HEK293 (cell line): ENCODE results near the gene SYNPO2.

ENCODE experiments used
- CTCF ChIA-PET: fragments of 350-600 bp; formaldehyde crosslinking; extraction: SDS; loops from one replicate; lab custom pipeline; 2021; ENCODE audit warnings: antibody characterized with exemption; lab: Yijun Ruan, JAX
- POLR2A ChIA-PET: fragments of 300-600 bp; formaldehyde crosslinking; extraction: SDS; loops from one replicate; lab custom pipeline; 2020; ENCODE audit warnings: antibody characterized with exemption, inconsistent platforms; lab: Yijun Ruan, JAX
- H3K27ac ChIP-seq: fragments of 200-500 bp; sonication (Bioruptor generic); 2 replicates; pipeline ENCODE4 v1.5.1; 2014; ENCODE audit warnings: low read depth, low read length, control low read depth, inconsistent platforms; ENCODE audit errors: extremely low read depth
- H3K36me3 ChIP-seq, 2 experiments: fragments of 200-500 bp in 1 of 2; sonication (Bioruptor generic) in 1 of 2; 1 replicate in 1 of 2; 2 replicates in 1 of 2; pipeline ENCODE4 v1.5.1; 2014 to 2017; ENCODE audit warnings: inconsistent platforms in 2 of 2, low read length in 2 of 2; ENCODE audit not compliant: control insufficient read depth in 2 of 2, insufficient read depth in 1 of 2
- H3K4me1 ChIP-seq: fragments of 200-500 bp; sonication (Bioruptor generic); 2 replicates; pipeline ENCODE4 v1.5.1; 2014; ENCODE audit warnings: mild to moderate bottlenecking, low read length, inconsistent platforms; ENCODE audit not compliant: control insufficient read depth, insufficient read depth
- H3K4me3 ChIP-seq: 2 replicates; pipeline ENCODE4 v1.5.1; 2011; ENCODE audit warnings: low read depth, mild to moderate bottlenecking, control low read depth, low read length, moderate library complexity
- H3K9me3 ChIP-seq: fragments of 200-500 bp; sonication (Bioruptor generic); 2 replicates; pipeline ENCODE4 v1.5.1; 2014; ENCODE audit warnings: low read depth, low read length, inconsistent platforms; ENCODE audit not compliant: control insufficient read depth, insufficient read depth
- BCL11B ChIP-seq: fragments of 450-650 bp; formaldehyde crosslinking; IDR thresholded peaks from 2 replicates; pipeline ENCODE4 v1.5.1; 2016; ENCODE audit warnings: low read depth, missing biosample characterization, missing genetic modification characterization
- FEZF1 ChIP-seq: fragments of 450-650 bp; formaldehyde crosslinking; IDR thresholded peaks from 2 replicates; pipeline ENCODE4 v1.5.1; 2016; ENCODE audit warnings: missing biosample characterization, missing genetic modification characterization
- GFI1B ChIP-seq: fragments of 450-650 bp; formaldehyde crosslinking; IDR thresholded peaks from 2 replicates; pipeline ENCODE4 v1.5.1; 2016; ENCODE audit warnings: missing biosample characterization, missing genetic modification characterization
- HOXD13 ChIP-seq: sonication (generic); formaldehyde crosslinking; IDR thresholded peaks from 2 replicates; pipeline ENCODE4 v1.8.0; 2022; ENCODE audit warnings: missing genetic modification reagents, borderline replicate concordance
- KLF9 ChIP-seq: fragments of 450-650 bp; formaldehyde crosslinking; IDR thresholded peaks from 2 replicates; pipeline ENCODE4 v1.5.1; 2016; ENCODE audit warnings: missing biosample characterization, missing genetic modification characterization, low read depth
- OVOL3 ChIP-seq: fragments of 450-650 bp; formaldehyde crosslinking; IDR thresholded peaks from 2 replicates; pipeline ENCODE4 v1.5.1; 2016; ENCODE audit warnings: missing biosample characterization, missing genetic modification characterization
- REST ChIP-seq: fragments of 450-650 bp; formaldehyde crosslinking; IDR thresholded peaks from 2 replicates; pipeline ENCODE4 v1.5.1; 2016; ENCODE audit warnings: missing biosample characterization, missing genetic modification characterization
- SP3 ChIP-seq: fragments of 450-650 bp; formaldehyde crosslinking; IDR thresholded peaks from 2 replicates; pipeline ENCODE4 v1.5.1; 2016; ENCODE audit warnings: missing biosample characterization, missing genetic modification characterization
- ZBTB44 ChIP-seq: fragments of 450-650 bp; IDR thresholded peaks from 2 replicates; pipeline ENCODE4 v1.5.1; 2018; ENCODE audit warnings: missing biosample characterization, mild to moderate bottlenecking, missing genetic modification characterization
- ZBTB48 ChIP-seq: fragments of 450-650 bp; formaldehyde crosslinking; IDR thresholded peaks from 2 replicates; pipeline ENCODE4 v1.5.1; 2016; ENCODE audit warnings: missing biosample characterization, missing genetic modification characterization
- ZBTB6 ChIP-seq: fragments of 450-650 bp; formaldehyde crosslinking; IDR thresholded peaks from 2 replicates; pipeline ENCODE4 v1.5.1; 2017; ENCODE audit warnings: missing biosample characterization, missing genetic modification characterization
- ZBTB7A ChIP-seq: fragments of 450-650 bp; formaldehyde crosslinking; IDR thresholded peaks from 2 replicates; pipeline ENCODE4 v1.5.1; 2016; ENCODE audit warnings: low read depth, missing biosample characterization, missing genetic modification characterization
- ZNF10 ChIP-seq: fragments of 450-650 bp; formaldehyde crosslinking; IDR thresholded peaks from 2 replicates; pipeline ENCODE4 v1.5.1; 2017; ENCODE audit warnings: missing biosample characterization, missing genetic modification characterization
- ZNF138 ChIP-seq: fragments of 450-650 bp; formaldehyde crosslinking; IDR thresholded peaks from 2 replicates; pipeline ENCODE4 v1.5.1; 2016; ENCODE audit warnings: missing biosample characterization, missing genetic modification characterization, borderline replicate concordance
- ZNF18 ChIP-seq: fragments of 450-650 bp; formaldehyde crosslinking; IDR thresholded peaks from 2 replicates; pipeline ENCODE4 v1.5.1; 2016; ENCODE audit warnings: missing biosample characterization, missing genetic modification characterization
- ZNF19 ChIP-seq: fragments of 450-650 bp; formaldehyde crosslinking; IDR thresholded peaks from 2 replicates; pipeline ENCODE4; 2016; ENCODE audit warnings: missing biosample characterization, missing genetic modification characterization, low read depth
- ZNF280D ChIP-seq: fragments of 450-650 bp; formaldehyde crosslinking; IDR thresholded peaks from 2 replicates; pipeline ENCODE4 v1.5.1; 2016; ENCODE audit warnings: missing biosample characterization, missing genetic modification characterization
- ZNF362 ChIP-seq: fragments of 450-650 bp; formaldehyde crosslinking; IDR thresholded peaks from 2 replicates; pipeline ENCODE4 v1.5.1; 2016; ENCODE audit warnings: missing biosample characterization, missing genetic modification characterization
- ZNF398 ChIP-seq: fragments of 450-650 bp; formaldehyde crosslinking; IDR thresholded peaks from 2 replicates; pipeline ENCODE4 v1.5.1; 2017; ENCODE audit warnings: missing biosample characterization, missing genetic modification characterization
- ZNF473 ChIP-seq: fragments of 450-650 bp; formaldehyde crosslinking; IDR thresholded peaks from 2 replicates; pipeline ENCODE4 v1.5.1; 2017; ENCODE audit warnings: missing biosample characterization, missing genetic modification characterization
- ZNF555 ChIP-seq: fragments of 450-650 bp; formaldehyde crosslinking; conservative IDR thresholded peaks from 2 replicates; pipeline ENCODE4 v1.5.1; 2017; ENCODE audit warnings: missing biosample characterization, mild to moderate bottlenecking, missing genetic modification characterization, inconsistent platforms
- ZNF610 ChIP-seq: fragments of 450-650 bp; formaldehyde crosslinking; IDR thresholded peaks from 2 replicates; pipeline ENCODE4 v1.5.1; 2016; ENCODE audit warnings: missing biosample characterization, missing genetic modification characterization, borderline replicate concordance
- ZNF623 ChIP-seq: fragments of 450-650 bp; formaldehyde crosslinking; IDR thresholded peaks from 2 replicates; pipeline ENCODE4 v1.5.1; 2016; ENCODE audit warnings: missing biosample characterization, missing genetic modification characterization

The SYNPO2 gene

GRCh38 chr4:119040261-119040660, 151.6 kb downstream of the SYNPO2 start (continued):
- TF ChIP-seq ZNF18 (tag by site-specific recombination) = no peak
- TF ChIP-seq REST = no peak
- no peak for TF ChIP-seq BCL11B
- TF ChIP-seq ZNF10 (tag by site-specific recombination) = no peak
- no peak for TF ChIP-seq ZNF19 (tag by site-specific recombination)
- TF ChIP-seq FEZF1 (tag by site-specific recombination) = no peak
- TF ChIP-seq ZNF555 (tag by site-specific recombination) = no peak
- TF ChIP-seq ZBTB48 (tag by site-specific recombination) = no peak
- TF ChIP-seq ZBTB7A = no peak
- no peak for TF ChIP-seq ZBTB6 (tag by site-specific recombination)
- TF ChIP-seq GFI1B = no peak
- TF ChIP-seq HOXD13 (CRISPR knock-in tag) = no peak
- no peak for TF ChIP-seq ZNF473 (tag by site-specific recombination)
- TF ChIP-seq OVOL3 (tag by site-specific recombination) = no peak

- Histone ChIP-seq H3K9me3 (no peaks in the 10 kb centered on the region), H3K27ac (no peak overlapping the region), H3K4me1 (no peaks in the 10 kb centered on the region), H3K36me3 (no peaks in the 10 kb centered on the region), H3K4me3 (no peak overlapping the region)
- POLR2A ChIA-PET = interaction anchor here (0.5 to 1.2 kb wide), 2 partner anchors 172 to 1041 kb away, joined by 3 to 4 read pairs; no protein-coding TSS in a partner anchor
- no peak for TF ChIP-seq ZNF623 (tag by site-specific recombination)
- TF ChIP-seq ZNF138 (tag by site-specific recombination) = no peak
- TF ChIP-seq ZNF362 (tag by site-specific recombination) = no peak
- no peak for TF ChIP-seq ZBTB44 (tag by site-specific recombination)
- no peak for TF ChIP-seq KLF9
- TF ChIP-seq GFI1B = no peak
- no peak for TF ChIP-seq ZNF610
- no peak for TF ChIP-seq ZNF280D (tag by site-specific recombination)
- no peak for TF ChIP-seq FEZF1 (tag by site-specific recombination)
- TF ChIP-seq SP3 = no peak
- TF ChIP-seq ZNF398 (tag by site-specific recombination) = no peak
- CTCF ChIA-PET = interaction anchor here (0.6 to 1.7 kb wide), 18 partner anchors 9 to 709 kb away, joined by 3 to 6 read pairs (median 3); partner anchors contain the start of gene USP53
Measured at GRCh38 chr4:119040694-119041185, 152.1 kb downstream of the SYNPO2 start.
